ENCODE measurements around the gene C10orf62.

GRCh38 chr10:97570146-97570788 lies 19.3 kb upstream of the C10orf62 start:
- TF ChIP-seq EP300 (IDR thresholded peaks at IDR 0.05) (no peak), CTCF (IDR thresholded peaks at IDR 0.05) (no peak), POLR2A (IDR thresholded peaks at IDR 0.05) (no peak), POLR2AphosphoS5 (IDR thresholded peaks at IDR 0.05) (no peak)
